K562 (cell line): Measurements from ENCODE around the gene ULBP1.
"Not testable (repeated sequence)": the region's sequence is repeated elsewhere in the genome, so short reads cannot be mapped to it uniquely, and the experiment has no call there.

Experiments used
- CSDE1 ChIP-seq, 2 experiments: fragments of 450-650 bp; IDR thresholded peaks; 2 replicates each; pipeline ENCODE4 v1.6.1; 2016; ENCODE audit warnings: mild to moderate bottlenecking in 1 of 2
- EP300 ChIP-seq: IDR thresholded peaks from 2 replicates; pipeline ENCODE4 v1.6.1; 2012; ENCODE audit warnings: low read length, improper control_type of control experiment
- IFI16 ChIP-seq: fragments of 250-450 bp; sonication (Bioruptor Pico); IDR thresholded peaks from 2 replicates; pipeline ENCODE4 v2.1.2; 2022; ENCODE audit warnings: mild to moderate bottlenecking, inconsistent platforms
- LEF1 ChIP-seq: fragments of 450-650 bp; IDR thresholded peaks from 2 replicates; pipeline ENCODE4 v1.6.1; 2016; ENCODE audit warnings: mild to moderate bottlenecking
- RFX1 ChIP-seq: fragments of 450-650 bp; IDR thresholded peaks from 2 replicates; pipeline ENCODE4 v1.6.1; 2016; ENCODE audit warnings: mild to moderate bottlenecking, moderate library complexity
- ZNF212 ChIP-seq: fragments of 450-650 bp; formaldehyde crosslinking; IDR thresholded peaks from 2 replicates; pipeline ENCODE4 v1.4.0; 2020; ENCODE audit warnings: mild to moderate bottlenecking
- ZNF23 ChIP-seq: fragments of 250-450 bp; sonication (Bioruptor Pico); IDR thresholded peaks from 2 replicates; pipeline ENCODE4 v1.4.0; 2020; ENCODE audit warnings: mild to moderate bottlenecking
- TF ChIP-seq, protein P1 (sequence below): fragments of 450-650 bp; IDR thresholded peaks from 2 replicates; pipeline ENCODE4 v1.6.1; 2018; ENCODE audit not compliant: partially characterized antibody
- TF ChIP-seq, protein P2 (sequence below): IDR thresholded peaks from 3 replicates; pipeline ENCODE4 v1.6.1; 2011; ENCODE audit warnings: borderline replicate concordance, mild to moderate bottlenecking; ENCODE audit not compliant: insufficient read length, insufficient read depth
- TF ChIP-seq, protein P3 (sequence below): fragments of 250-450 bp; sonication (Bioruptor Pico); IDR thresholded peaks from 2 replicates; pipeline ENCODE4 v1.4.0; 2020; ENCODE audit warnings: mild to moderate bottlenecking, moderate library complexity
- TF ChIP-seq, protein P4 (sequence below), 3 experiments: IDR thresholded peaks in 2 of 3; conservative IDR thresholded peaks in 1 of 3; 2 replicates each; pipeline ENCODE4 v1.5.1; 2011 to 2012; ENCODE audit warnings: low read length in 3 of 3, mild to moderate bottlenecking in 3 of 3, control low read depth in 2 of 3, improper control_type of control experiment in 1 of 3, inconsistent platforms in 1 of 3, low read depth in 1 of 3, mixed read lengths in 1 of 3, moderate library complexity in 1 of 3; ENCODE audit not compliant: insufficient read depth in 2 of 3

DNA sequence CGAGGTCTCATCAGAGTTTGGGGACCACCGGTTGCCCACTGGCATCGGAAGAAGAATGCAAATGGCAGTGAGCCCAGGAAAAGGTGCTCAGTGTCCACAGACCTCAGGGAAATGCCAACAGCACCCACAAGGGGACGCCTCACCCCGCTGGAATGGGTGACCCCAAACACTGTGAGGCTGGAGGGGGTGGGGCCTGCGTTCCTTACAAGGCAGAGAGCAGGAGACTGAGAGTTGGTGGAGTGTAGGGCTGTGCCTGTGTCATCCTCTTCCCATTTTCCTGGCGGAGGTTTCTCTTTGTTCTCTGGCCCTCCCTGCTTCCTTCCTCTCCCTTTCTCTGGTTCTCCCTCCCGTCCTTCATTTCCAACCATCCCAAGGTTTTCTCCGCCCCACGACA is 9.8 kb upstream of the ULBP1 start:
- TF ChIP-seq EP300; LEF1; ZNF23 (CRISPR knock-in tag); IFI16 (CRISPR knock-in tag); ZNF212 (CRISPR knock-in tag); RFX1; CSDE1 (IDR thresholded peaks at IDR 0.05): not testable (repeated sequence)
- TF ChIP-seq, protein P1, sequence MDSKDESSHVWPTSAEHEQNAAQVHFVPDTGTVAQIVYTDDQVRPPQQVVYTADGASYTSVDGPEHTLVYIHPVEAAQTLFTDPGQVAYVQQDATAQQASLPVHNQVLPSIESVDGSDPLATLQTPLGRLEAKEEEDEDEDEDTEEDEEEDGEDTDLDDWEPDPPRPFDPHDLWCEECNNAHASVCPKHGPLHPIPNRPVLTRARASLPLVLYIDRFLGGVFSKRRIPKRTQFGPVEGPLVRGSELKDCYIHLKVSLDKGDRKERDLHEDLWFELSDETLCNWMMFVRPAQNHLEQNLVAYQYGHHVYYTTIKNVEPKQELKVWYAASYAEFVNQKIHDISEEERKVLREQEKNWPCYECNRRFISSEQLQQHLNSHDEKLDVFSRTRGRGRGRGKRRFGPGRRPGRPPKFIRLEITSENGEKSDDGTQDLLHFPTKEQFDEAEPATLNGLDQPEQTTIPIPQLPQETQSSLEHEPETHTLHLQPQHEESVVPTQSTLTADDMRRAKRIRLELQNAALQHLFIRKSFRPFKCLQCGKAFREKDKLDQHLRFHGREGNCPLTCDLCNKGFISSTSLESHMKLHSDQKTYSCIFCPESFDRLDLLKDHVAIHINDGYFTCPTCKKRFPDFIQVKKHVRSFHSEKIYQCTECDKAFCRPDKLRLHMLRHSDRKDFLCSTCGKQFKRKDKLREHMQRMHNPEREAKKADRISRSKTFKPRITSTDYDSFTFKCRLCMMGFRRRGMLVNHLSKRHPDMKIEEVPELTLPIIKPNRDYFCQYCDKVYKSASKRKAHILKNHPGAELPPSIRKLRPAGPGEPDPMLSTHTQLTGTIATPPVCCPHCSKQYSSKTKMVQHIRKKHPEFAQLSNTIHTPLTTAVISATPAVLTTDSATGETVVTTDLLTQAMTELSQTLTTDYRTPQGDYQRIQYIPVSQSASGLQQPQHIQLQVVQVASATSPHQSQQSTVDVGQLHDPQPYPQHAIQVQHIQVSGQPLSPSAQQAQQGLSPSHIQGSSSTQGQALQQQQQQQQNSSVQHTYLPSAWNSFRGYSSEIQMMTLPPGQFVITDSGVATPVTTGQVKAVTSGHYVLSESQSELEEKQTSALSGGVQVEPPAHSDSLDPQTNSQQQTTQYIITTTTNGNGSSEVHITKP = not testable (repeated sequence)
- TF ChIP-seq, protein P2, sequence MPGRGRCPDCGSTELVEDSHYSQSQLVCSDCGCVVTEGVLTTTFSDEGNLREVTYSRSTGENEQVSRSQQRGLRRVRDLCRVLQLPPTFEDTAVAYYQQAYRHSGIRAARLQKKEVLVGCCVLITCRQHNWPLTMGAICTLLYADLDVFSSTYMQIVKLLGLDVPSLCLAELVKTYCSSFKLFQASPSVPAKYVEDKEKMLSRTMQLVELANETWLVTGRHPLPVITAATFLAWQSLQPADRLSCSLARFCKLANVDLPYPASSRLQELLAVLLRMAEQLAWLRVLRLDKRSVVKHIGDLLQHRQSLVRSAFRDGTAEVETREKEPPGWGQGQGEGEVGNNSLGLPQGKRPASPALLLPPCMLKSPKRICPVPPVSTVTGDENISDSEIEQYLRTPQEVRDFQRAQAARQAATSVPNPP = not testable (repeated sequence)
- TF ChIP-seq, protein P3, sequence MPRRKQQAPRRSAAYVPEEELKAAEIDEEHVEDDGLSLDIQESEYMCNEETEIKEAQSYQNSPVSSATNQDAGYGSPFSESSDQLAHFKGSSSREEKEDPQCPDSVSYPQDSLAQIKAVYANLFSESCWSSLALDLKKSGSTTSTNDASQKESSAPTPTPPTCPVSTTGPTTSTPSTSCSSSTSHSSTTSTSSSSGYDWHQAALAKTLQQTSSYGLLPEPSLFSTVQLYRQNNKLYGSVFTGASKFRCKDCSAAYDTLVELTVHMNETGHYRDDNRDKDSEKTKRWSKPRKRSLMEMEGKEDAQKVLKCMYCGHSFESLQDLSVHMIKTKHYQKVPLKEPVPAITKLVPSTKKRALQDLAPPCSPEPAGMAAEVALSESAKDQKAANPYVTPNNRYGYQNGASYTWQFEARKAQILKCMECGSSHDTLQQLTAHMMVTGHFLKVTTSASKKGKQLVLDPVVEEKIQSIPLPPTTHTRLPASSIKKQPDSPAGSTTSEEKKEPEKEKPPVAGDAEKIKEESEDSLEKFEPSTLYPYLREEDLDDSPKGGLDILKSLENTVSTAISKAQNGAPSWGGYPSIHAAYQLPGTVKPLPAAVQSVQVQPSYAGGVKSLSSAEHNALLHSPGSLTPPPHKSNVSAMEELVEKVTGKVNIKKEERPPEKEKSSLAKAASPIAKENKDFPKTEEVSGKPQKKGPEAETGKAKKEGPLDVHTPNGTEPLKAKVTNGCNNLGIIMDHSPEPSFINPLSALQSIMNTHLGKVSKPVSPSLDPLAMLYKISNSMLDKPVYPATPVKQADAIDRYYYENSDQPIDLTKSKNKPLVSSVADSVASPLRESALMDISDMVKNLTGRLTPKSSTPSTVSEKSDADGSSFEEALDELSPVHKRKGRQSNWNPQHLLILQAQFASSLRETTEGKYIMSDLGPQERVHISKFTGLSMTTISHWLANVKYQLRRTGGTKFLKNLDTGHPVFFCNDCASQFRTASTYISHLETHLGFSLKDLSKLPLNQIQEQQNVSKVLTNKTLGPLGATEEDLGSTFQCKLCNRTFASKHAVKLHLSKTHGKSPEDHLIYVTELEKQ (CRISPR knock-in tag) = not testable (repeated sequence)
- TF ChIP-seq, protein P4, sequence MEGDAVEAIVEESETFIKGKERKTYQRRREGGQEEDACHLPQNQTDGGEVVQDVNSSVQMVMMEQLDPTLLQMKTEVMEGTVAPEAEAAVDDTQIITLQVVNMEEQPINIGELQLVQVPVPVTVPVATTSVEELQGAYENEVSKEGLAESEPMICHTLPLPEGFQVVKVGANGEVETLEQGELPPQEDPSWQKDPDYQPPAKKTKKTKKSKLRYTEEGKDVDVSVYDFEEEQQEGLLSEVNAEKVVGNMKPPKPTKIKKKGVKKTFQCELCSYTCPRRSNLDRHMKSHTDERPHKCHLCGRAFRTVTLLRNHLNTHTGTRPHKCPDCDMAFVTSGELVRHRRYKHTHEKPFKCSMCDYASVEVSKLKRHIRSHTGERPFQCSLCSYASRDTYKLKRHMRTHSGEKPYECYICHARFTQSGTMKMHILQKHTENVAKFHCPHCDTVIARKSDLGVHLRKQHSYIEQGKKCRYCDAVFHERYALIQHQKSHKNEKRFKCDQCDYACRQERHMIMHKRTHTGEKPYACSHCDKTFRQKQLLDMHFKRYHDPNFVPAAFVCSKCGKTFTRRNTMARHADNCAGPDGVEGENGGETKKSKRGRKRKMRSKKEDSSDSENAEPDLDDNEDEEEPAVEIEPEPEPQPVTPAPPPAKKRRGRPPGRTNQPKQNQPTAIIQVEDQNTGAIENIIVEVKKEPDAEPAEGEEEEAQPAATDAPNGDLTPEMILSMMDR (IDR thresholded peaks at IDR 0.05 in 2 of 3, conservative IDR thresholded peaks at IDR 0.05 in 1 of 3; ENCODE audit: insufficient read depth in 2 of 3, low read depth in 1 of 3, low read length in 3 of 3) = 0 out of 6 replicates have a peak, but pooled peaks of 1 of the 3 experiments have one; percentile 32
